Epithelial cell of prostate (primary cell): ENCODE results near the gene SEMA6A.

Experiments
- DNase-seq: peaks from one replicate; pipeline ENCODE4 v3.0.0-alpha.2; 2011; ENCODE audit warnings: low read depth, low spot score
- H3K27ac ChIP-seq: fragments of 450-650 bp; 2 replicates; pipeline ENCODE4 v1.5.1; 2017; ENCODE audit warnings: mild to moderate bottlenecking

The SEMA6A gene

GRCh38 chr5:116574367-116575325 lies at the start of gene SEMA6A:
TSS of gene SEMA6A (minus strand) at chr5:116574823. CDS start at chr5:116504944, 69,879 bp downstream.
- DNase-seq: peak; percentile 79

GRCh38 chr5:116622375-116623050 lies 47.9 kb upstream of the SEMA6A start:
- no peak for DNase-seq
- no peak overlapping the region for H3K27ac ChIP-seq

More at GRCh38 chr5:116574367-116575325, at the start of gene SEMA6A:
- H3K27ac ChIP-seq: peak within 1 kb of the TSS; percentile 64

- no peak for DNase-seq
- H3K27ac ChIP-seq: no peak overlapping the region
These were observed 47.0 kb upstream of the SEMA6A start for GRCh38 chr5:116621599-116621998.

GRCh38 chr5:116616876-116617275 lies 42.3 kb upstream of the SEMA6A start:
- DNase-seq: no peak
- H3K27ac ChIP-seq: no peak overlapping the region

- peak overlapping the region; percentile 53 for H3K27ac ChIP-seq
- no peak for DNase-seq
These were observed 39.9 kb upstream of the SEMA6A start for GRCh38 chr5:116614603-116614920.

GRCh38 chr5:116613445-116613844 lies 38.8 kb upstream of the SEMA6A start:
- H3K27ac ChIP-seq: peak overlapping the region; percentile 53
- no peak for DNase-seq

- no peak overlapping the region for H3K27ac ChIP-seq
- DNase-seq: no peak
These were observed 37.8 kb upstream of the SEMA6A start for GRCh38 chr5:116612431-116612830.

- DNase-seq: no peak
- no peak overlapping the region for H3K27ac ChIP-seq
These were observed 30.9 kb upstream of the SEMA6A start for GRCh38 chr5:116605310-116606070.

- DNase-seq: no peak
- H3K27ac ChIP-seq: no peak overlapping the region
These were observed 30.2 kb upstream of the SEMA6A start for GRCh38 chr5:116604805-116605204.

GRCh38 chr5:116600876-116601275 lies 26.3 kb upstream of the SEMA6A start:
- no peak overlapping the region for H3K27ac ChIP-seq
- no peak for DNase-seq

- DNase-seq: no peak
- H3K27ac ChIP-seq: no peak overlapping the region
These were observed 24.3 kb upstream of the SEMA6A start for GRCh38 chr5:116598911-116599310.

- H3K27ac ChIP-seq: no peak overlapping the region
- no peak for DNase-seq
These were observed 20.9 kb upstream of the SEMA6A start for GRCh38 chr5:116595498-116595897.

GRCh38 chr5:116593340-116593739 lies 18.7 kb upstream of the SEMA6A start:
- no peak for DNase-seq
- no peak overlapping the region for H3K27ac ChIP-seq

- H3K27ac ChIP-seq: no peak overlapping the region
- DNase-seq: no peak
These were observed 10.6 kb upstream of the SEMA6A start for GRCh38 chr5:116585227-116585626.

GRCh38 chr5:116583862-116584222 lies 9.2 kb upstream of the SEMA6A start:
- H3K27ac ChIP-seq: peak overlapping the region; percentile 90
- DNase-seq: peak; percentile 34

GRCh38 chr5:116583085-116583861 lies 8.7 kb upstream of the SEMA6A start:
- H3K27ac ChIP-seq: peak overlapping the region; percentile 90
- peak; percentile 39 for DNase-seq

GRCh38 chr5:116581910-116582309 lies 7.3 kb upstream of the SEMA6A start:
- H3K27ac ChIP-seq: no peak overlapping the region
- DNase-seq: no peak

- no peak for DNase-seq
- no peak overlapping the region for H3K27ac ChIP-seq
These were observed 4.5 kb upstream of the SEMA6A start for GRCh38 chr5:116579144-116579543.

GRCh38 chr5:116578676-116579075 lies 4.1 kb upstream of the SEMA6A start:
- no peak for DNase-seq
- H3K27ac ChIP-seq: no peak overlapping the region
